Fibroblast of lung (primary cell): ENCODE data around the gene FRS2.

Experiments used
- CTCF ChIP-seq, 2 donors: IDR thresholded peaks in 1 of 2; conservative IDR thresholded peaks in 1 of 2; 1 replicate in 1 of 2; 2 replicates in 1 of 2; pipeline ENCODE4 v1.5.1; 2011 to 2012; ENCODE audit warnings: low read length in 2 of 2, control low read depth in 1 of 2, inconsistent platforms in 1 of 2, low read depth in 1 of 2, mild to moderate bottlenecking in 1 of 2
- EZH2 ChIP-seq: IDR thresholded peaks from 2 replicates; pipeline ENCODE4 v1.5.1; 2012; ENCODE audit warnings: low read length, control low read depth, mild to moderate bottlenecking; ENCODE audit errors: missing control alignments

DNA sequence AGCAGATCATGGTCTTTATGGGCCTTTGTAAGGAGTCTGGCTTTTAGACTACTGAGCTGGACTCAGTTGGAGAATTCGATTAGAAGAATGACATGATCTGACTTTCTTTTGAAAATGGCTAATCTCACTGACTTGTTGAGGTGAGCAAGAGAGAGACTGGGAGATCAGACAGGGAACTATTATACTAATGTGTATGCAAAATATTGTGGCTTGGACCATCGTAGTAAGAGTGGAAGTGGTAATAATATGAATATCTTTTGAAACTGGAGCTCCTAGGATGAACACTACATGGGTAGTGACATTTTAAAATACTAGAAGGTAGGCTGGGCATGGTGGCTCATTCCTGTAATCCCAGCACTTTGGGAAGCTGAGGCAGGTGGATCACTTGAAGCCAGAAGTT, 58.8 kb downstream of the FRS2 start:
- TF ChIP-seq EZH2 (no peak), CTCF (conservative IDR thresholded peaks at IDR 0.05 in 1 of 2, IDR thresholded peaks at IDR 0.05 in 1 of 2; ENCODE audit: low read depth in 1 of 2, low read length in 2 of 2) (no peak)
